GM12873 (cell line): ENCODE measurements around the gene ARHGAP15.
A peak's percentile ranks its signal among the peaks of the same experiment; 100 is the strongest.

Experiments
- TF ChIP-seq, protein P1 (sequence below): IDR thresholded peaks from 2 replicates; pipeline ENCODE4 v1.5.1; 2012; ENCODE audit warnings: low read depth, mild to moderate bottlenecking, moderate library complexity, low read length, control low read depth; ENCODE audit not compliant: insufficient read depth; ENCODE audit errors: missing control alignments

Gene ARHGAP15

DNA sequence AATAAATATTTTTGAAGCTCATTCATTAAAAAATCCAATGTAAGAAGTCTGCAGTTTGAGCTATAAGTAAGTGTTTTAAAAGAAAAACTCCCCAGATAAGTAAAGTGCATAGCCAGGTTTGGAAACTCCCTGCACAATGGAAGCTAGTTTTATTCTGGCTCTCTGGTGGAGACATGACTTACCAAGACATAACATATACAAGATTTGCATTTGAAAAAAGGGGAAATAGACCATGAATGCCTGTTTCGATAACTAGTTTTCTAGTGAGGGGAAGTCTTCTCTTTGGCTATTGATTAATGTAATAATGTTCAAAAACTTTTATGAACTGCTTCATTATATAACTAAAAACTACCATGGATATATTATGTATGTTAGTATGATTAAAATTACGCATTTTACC is 435.2 kb downstream of the ARHGAP15 start:
- TF ChIP-seq, protein P1, sequence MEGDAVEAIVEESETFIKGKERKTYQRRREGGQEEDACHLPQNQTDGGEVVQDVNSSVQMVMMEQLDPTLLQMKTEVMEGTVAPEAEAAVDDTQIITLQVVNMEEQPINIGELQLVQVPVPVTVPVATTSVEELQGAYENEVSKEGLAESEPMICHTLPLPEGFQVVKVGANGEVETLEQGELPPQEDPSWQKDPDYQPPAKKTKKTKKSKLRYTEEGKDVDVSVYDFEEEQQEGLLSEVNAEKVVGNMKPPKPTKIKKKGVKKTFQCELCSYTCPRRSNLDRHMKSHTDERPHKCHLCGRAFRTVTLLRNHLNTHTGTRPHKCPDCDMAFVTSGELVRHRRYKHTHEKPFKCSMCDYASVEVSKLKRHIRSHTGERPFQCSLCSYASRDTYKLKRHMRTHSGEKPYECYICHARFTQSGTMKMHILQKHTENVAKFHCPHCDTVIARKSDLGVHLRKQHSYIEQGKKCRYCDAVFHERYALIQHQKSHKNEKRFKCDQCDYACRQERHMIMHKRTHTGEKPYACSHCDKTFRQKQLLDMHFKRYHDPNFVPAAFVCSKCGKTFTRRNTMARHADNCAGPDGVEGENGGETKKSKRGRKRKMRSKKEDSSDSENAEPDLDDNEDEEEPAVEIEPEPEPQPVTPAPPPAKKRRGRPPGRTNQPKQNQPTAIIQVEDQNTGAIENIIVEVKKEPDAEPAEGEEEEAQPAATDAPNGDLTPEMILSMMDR = no peak

DNA sequence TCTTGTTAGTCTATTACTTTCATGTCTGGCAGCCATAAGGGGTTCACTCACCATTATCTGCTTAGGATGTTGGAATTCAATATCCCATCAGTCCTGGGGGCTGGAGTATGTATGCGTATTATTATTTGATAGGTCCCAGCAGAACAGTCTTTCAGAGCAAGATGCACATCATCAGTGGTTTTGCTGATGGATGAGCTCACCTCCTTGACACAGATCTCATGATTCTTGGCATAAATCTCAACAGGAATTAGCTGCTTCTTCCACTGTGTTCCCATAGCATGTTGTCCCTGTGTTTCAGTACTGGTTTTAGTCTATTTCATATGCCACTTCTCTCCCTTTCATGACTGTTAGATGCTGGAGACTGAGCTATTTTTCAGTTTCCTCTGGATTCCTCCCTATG is 442.5 kb downstream of the ARHGAP15 start:
- TF ChIP-seq, protein P1 = no peak

DNA sequence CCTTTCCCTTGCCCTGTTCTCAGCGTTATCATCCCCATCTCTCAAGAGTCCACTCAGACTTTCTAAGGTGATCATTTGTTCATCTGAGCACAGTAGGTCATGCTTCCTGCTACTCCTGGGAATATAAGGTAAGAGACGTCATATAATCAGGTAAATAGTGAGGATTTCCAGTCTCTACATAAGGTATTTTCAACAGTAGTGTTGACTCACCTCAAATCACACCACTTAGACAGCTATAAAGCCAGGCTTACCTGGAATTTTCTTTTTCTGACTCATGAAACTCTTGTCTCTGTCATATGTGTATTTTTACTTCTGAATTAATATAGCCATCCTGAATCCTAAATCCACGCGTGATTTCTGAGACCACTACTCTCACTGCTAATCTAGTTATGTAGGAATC is 443.2 kb downstream of the ARHGAP15 start:
- TF ChIP-seq, protein P1 = no peak

DNA sequence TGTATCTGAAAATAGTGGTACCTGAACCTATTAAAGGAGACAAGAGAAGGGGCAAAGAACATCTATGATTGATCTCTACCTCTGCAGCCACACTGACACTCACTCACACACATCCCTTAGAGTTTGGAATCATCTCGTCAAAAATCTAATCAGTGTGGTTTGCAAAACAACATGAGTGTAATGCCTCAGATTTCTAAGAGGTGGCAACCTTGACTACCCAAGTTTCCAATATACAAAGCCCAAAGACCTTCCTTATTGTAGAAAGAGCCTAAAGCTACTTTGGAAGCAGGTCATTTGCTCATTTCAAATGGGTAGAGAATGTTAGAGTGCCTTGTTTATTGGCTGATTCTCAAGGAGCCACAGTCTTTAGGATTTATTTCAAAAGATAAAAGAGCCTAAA is 444.9 kb downstream of the ARHGAP15 start:
- TF ChIP-seq, protein P1 = no peak

DNA sequence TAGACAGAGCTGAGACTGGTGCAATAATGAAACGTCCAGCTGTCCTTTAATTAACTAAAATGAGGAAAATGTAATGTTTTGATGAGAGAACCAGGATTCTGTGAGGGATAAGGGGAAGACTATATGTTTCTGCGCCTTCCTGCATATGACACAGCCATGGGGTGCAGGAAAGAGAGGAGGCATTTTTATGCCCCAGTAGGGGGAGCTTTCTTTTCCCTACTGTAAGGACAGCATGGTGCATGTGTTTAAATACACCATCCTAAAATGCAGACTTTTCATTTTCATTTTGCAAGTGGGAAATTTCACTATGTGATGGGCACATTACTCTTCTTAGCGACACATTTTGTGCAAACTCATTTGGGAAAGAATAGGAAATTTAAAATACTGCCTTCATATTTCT is 446.1 kb downstream of the ARHGAP15 start:
- TF ChIP-seq, protein P1 = peak; percentile 37

DNA sequence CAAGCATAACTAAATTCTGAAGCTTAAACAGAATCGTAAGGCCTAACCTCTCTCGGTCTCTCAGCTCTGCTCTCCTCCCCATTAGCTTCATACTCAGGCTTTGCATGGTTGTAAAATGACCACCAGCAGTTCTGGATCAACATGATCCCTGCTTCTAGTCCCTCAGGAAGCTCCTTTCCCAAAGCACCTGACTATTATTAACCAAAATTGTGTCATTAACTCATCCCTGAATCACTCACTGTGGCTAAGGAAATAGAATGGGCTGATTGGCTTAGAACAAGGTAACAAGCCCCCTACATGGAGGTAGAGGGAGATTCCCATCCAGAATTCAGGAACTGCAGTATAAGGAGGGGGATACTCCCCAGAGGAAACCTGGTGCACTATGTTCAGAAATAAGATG is 448.3 kb downstream of the ARHGAP15 start:
- TF ChIP-seq, protein P1 = no peak

DNA sequence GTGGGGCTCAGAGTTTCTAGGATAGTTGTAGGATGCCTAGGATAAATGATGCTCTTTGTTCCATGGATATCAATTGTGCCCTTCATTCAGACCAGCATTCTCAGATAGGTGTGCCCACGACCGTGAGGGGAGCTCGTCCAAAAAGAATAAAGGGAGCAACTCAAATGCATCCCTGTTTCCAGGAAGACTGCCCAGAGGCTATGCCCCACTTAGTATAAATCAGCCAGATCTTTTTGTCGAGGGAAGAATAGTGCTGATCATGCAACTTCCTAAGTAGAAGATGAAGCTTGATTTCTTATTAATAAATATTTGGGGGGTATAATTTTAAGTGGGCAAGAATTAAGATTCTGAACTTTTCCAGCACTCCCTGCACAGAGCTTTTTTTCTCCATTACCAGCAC is 450.2 kb downstream of the ARHGAP15 start:
- TF ChIP-seq, protein P1 = no peak
